ENCODE measurements around the gene SVIL.
A peak's percentile ranks its signal among the peaks of the same experiment; 100 is the strongest.

DNA sequence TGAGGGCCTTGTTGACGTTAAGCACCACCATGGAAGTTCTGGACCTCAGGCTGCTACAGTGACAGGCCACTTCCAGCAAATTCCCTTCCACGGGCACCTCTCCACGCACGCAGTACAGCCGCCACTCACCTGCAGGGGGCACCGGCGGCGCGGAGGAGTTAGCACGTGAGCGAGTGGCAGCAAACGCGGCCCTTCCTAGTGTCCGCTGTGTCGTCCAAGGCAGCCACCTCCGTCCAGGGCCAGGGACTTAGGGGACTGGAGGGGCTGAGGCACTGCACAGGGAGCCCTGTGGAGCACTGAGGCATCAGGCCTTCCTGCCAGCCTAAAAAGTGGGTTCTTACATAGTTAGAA is 164.4 kb downstream of the SVIL start:
- no peak for TF ChIP-seq SP1 (IDR thresholded peaks at IDR 0.05)
- no peak for TF ChIP-seq JUND (IDR thresholded peaks at IDR 0.05)
- peak in 1 of 2 donors; percentile 5 for TF ChIP-seq RAD21 (IDR thresholded peaks at IDR 0.05)
- TF ChIP-seq YY1 (IDR thresholded peaks at IDR 0.05), result no peak
- no peak for TF ChIP-seq HNF4A (conservative IDR thresholded peaks at IDR 0.05)
- TF ChIP-seq, protein P1, sequence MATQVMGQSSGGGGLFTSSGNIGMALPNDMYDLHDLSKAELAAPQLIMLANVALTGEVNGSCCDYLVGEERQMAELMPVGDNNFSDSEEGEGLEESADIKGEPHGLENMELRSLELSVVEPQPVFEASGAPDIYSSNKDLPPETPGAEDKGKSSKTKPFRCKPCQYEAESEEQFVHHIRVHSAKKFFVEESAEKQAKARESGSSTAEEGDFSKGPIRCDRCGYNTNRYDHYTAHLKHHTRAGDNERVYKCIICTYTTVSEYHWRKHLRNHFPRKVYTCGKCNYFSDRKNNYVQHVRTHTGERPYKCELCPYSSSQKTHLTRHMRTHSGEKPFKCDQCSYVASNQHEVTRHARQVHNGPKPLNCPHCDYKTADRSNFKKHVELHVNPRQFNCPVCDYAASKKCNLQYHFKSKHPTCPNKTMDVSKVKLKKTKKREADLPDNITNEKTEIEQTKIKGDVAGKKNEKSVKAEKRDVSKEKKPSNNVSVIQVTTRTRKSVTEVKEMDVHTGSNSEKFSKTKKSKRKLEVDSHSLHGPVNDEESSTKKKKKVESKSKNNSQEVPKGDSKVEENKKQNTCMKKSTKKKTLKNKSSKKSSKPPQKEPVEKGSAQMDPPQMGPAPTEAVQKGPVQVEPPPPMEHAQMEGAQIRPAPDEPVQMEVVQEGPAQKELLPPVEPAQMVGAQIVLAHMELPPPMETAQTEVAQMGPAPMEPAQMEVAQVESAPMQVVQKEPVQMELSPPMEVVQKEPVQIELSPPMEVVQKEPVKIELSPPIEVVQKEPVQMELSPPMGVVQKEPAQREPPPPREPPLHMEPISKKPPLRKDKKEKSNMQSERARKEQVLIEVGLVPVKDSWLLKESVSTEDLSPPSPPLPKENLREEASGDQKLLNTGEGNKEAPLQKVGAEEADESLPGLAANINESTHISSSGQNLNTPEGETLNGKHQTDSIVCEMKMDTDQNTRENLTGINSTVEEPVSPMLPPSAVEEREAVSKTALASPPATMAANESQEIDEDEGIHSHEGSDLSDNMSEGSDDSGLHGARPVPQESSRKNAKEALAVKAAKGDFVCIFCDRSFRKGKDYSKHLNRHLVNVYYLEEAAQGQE (IDR thresholded peaks at IDR 0.05), result no peak
- TF ChIP-seq, protein P2, sequence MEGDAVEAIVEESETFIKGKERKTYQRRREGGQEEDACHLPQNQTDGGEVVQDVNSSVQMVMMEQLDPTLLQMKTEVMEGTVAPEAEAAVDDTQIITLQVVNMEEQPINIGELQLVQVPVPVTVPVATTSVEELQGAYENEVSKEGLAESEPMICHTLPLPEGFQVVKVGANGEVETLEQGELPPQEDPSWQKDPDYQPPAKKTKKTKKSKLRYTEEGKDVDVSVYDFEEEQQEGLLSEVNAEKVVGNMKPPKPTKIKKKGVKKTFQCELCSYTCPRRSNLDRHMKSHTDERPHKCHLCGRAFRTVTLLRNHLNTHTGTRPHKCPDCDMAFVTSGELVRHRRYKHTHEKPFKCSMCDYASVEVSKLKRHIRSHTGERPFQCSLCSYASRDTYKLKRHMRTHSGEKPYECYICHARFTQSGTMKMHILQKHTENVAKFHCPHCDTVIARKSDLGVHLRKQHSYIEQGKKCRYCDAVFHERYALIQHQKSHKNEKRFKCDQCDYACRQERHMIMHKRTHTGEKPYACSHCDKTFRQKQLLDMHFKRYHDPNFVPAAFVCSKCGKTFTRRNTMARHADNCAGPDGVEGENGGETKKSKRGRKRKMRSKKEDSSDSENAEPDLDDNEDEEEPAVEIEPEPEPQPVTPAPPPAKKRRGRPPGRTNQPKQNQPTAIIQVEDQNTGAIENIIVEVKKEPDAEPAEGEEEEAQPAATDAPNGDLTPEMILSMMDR (IDR thresholded peaks at IDR 0.05; ENCODE audit: low read depth, low read length, missing input control), result no peak
